A549 treated with CpdA at 1 μM for 4 hours (cell line): ENCODE measurements around the gene RTN3. TPM values are rescaled to one million over a fixed set of nuclear protein-coding genes. Genes with fewer than 3 reads are reported as not detected.

ENCODE experiments used
- total RNA-seq: library from RNA; stranded (reverse); fragments of 200-300 nt; extraction: Qiagen RNA extraction; gene quantifications from 5 replicates; pipeline ENCODE4 v1.2.3, GENCODE V29; 2022; ENCODE audit warnings: low read depth

The RTN3 gene, protein sequence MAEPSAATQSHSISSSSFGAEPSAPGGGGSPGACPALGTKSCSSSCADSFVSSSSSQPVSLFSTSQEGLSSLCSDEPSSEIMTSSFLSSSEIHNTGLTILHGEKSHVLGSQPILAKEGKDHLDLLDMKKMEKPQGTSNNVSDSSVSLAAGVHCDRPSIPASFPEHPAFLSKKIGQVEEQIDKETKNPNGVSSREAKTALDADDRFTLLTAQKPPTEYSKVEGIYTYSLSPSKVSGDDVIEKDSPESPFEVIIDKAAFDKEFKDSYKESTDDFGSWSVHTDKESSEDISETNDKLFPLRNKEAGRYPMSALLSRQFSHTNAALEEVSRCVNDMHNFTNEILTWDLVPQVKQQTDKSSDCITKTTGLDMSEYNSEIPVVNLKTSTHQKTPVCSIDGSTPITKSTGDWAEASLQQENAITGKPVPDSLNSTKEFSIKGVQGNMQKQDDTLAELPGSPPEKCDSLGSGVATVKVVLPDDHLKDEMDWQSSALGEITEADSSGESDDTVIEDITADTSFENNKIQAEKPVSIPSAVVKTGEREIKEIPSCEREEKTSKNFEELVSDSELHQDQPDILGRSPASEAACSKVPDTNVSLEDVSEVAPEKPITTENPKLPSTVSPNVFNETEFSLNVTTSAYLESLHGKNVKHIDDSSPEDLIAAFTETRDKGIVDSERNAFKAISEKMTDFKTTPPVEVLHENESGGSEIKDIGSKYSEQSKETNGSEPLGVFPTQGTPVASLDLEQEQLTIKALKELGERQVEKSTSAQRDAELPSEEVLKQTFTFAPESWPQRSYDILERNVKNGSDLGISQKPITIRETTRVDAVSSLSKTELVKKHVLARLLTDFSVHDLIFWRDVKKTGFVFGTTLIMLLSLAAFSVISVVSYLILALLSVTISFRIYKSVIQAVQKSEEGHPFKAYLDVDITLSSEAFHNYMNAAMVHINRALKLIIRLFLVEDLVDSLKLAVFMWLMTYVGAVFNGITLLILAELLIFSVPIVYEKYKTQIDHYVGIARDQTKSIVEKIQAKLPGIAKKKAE
- 97.2 to 107 TPM (median 102 TPM) in 5 replicates for total RNA-seq

GRCh38 chr11:63681321-63682065 is at the start of gene RTN3:
RTN3 (plus strand) TSS chr11:63681500; CDS start chr11:63681637, 137 bp downstream.

DNA sequence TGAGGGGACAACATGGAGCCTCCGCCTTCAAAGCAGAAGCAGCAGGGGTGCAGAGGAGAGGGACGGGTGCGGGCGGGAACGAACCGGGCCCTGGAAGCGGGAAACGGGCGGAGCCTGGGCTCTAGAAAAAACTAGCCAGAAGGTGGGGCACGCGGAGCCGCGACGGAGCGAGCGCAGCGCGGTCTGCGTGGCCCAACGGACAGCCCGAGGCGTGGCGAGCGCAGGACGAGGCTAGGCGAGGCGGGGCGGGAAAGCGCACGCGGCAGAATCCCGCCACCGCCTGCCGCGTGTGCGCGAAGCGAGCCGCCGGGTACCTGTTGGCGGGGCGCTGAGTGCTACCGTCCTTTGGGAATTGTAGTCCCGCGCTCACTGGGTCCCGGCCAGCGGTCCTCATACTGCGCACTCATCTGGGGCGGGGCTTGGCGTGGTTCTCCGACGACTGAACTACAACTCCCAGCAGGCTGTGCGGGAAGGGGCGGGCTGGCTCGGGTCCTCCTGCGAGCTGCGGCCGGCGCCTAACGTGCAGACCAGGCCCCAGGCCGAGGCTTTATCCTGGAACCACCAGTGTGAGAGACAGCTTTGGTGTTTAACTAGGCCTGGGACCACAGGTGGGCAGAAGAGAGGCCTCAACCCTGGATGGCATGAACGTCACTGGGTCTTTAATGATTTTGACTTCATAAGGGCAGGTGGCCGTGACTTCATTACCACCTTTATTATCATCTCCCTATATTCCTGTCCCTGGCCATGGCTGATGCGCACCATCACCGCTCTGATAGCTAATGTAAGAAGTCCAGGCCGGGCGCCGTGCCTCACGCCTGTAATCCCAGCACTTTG is 9.8 kb upstream of the RTN3 start, which contains the start of gene ATL3:
Gene ATL3, minus strand, starts transcription at position 55 of the 834 bp plus-strand sequence. Its CDS starts 41 bp downstream, at position 14.

GRCh38 chr11:63768237-63769041 is 87.1 kb downstream of the RTN3 start, which contains the start of gene ZFTA:
ZFTA (minus strand) TSS chr11:63768775; CDS start chr11:63768622, 153 bp downstream.

Other genes with a start within 250 kb of the RTN3 start
- not detected in 5 replicates for gene PLAAT5, start 190.3 kb upstream of the RTN3 start, total RNA-seq
- not detected in 5 replicates for gene LGALS12, start 175.4 kb upstream of the RTN3 start, total RNA-seq
- gene PLAAT4, start 144.7 kb upstream of the RTN3 start, total RNA-seq: 1.5 to 2.3 TPM (median 1.9 TPM) in 5 replicates
- 0.23 to 0.35 TPM in 2 of 5 replicates, not detected in the others for gene PLAAT2, start 118.1 kb upstream of the RTN3 start, total RNA-seq
- 38.5 to 56.5 TPM (median 51.8 TPM) in 5 replicates for gene PLAAT3, start 67.1 kb upstream of the RTN3 start, total RNA-seq
- 26.9 to 34.1 TPM (median 31.7 TPM) in 5 replicates for gene ATL3, start 10.1 kb upstream of the RTN3 start, total RNA-seq
- gene ZFTA, start 87.3 kb downstream of the RTN3 start, total RNA-seq: 5.7 to 7.1 TPM (median 6.9 TPM) in 5 replicates
- gene SPINDOC, start 132.0 kb downstream of the RTN3 start, total RNA-seq: 37.7 to 55.9 TPM (median 51.5 TPM) in 5 replicates
- gene MARK2, start 157.6 kb downstream of the RTN3 start, total RNA-seq: 22.9 to 26.2 TPM (median 24.3 TPM) in 5 replicates
- gene RCOR2, start 235.7 kb downstream of the RTN3 start, total RNA-seq: 0.55 to 1.1 TPM (median 1.0 TPM) in 5 replicates